A673 (cell line): Measurements from ENCODE around the gene PAPPA. TPM values are rescaled to one million over a fixed set of nuclear protein-coding genes. Genes with fewer than 3 reads are reported as not detected.

Experiments
- BruUV-seq: library from RNA; stranded (reverse); fragments of 400-500 nt; replicated peaks from 2 replicates; lab custom pipeline; 2021; lab: Mats Ljungman, UMichigan
- CTCF ChIA-PET: fragments of 300-600 bp; sonication (Branson Sonifier 250); formaldehyde crosslinking; loops from one replicate; lab custom pipeline; 2022; ENCODE audit warnings: antibody characterized with exemption; lab: Charles Lee
- POLR2A ChIA-PET: fragments of 300-600 bp; sonication (Branson Sonifier 250); formaldehyde crosslinking; loops from one replicate; lab custom pipeline; 2022; ENCODE audit warnings: antibody characterized with exemption; ENCODE audit not compliant: low non-redundant PET; lab: Charles Lee
- DNase-seq: peaks from one replicate; pipeline ENCODE4 v3.0.0-alpha.2; 2015; ENCODE audit warnings: low spot score
- H3K27ac ChIP-seq: fragments of 200-600 bp; sonication (generic); 2 replicates; pipeline ENCODE4 v1.5.1; 2016; ENCODE audit warnings: mixed run types, low read depth, mild to moderate bottlenecking, mixed read lengths, antibody characterized with exemption, low read length; ENCODE audit not compliant: poor library complexity, severe bottlenecking
- H3K27me3 ChIP-seq: fragments of 200-600 bp; sonication (generic); replicated peaks from 2 replicates; pipeline ENCODE4 v1.6.1; 2017; ENCODE audit warnings: mixed run types, low read depth, mild to moderate bottlenecking, mixed read lengths, antibody characterized with exemption, low read length; ENCODE audit not compliant: insufficient read depth, poor library complexity
- H3K36me3 ChIP-seq: fragments of 200-600 bp; sonication (generic); 2 replicates; pipeline ENCODE4 v1.6.1; 2016; ENCODE audit warnings: mixed run types, mild to moderate bottlenecking, mixed read lengths, antibody characterized with exemption, low read length; ENCODE audit not compliant: insufficient read depth, poor library complexity, severe bottlenecking
- H3K4me1 ChIP-seq: fragments of 200-600 bp; sonication (generic); 2 replicates; pipeline ENCODE4 v1.6.1; 2017; ENCODE audit warnings: mixed run types, mild to moderate bottlenecking, mixed read lengths, antibody characterized with exemption, low read length; ENCODE audit not compliant: insufficient read depth, poor library complexity, severe bottlenecking
- H3K4me3 ChIP-seq: fragments of 200-600 bp; sonication (generic); 2 replicates; pipeline ENCODE4 v1.5.1; 2016; ENCODE audit warnings: low read depth, mixed run types, mild to moderate bottlenecking, mixed read lengths, low read length; ENCODE audit not compliant: poor library complexity, severe bottlenecking
- H3K9me3 ChIP-seq: fragments of 200-600 bp; sonication (generic); 2 replicates; pipeline ENCODE4 v1.6.1; 2016; ENCODE audit warnings: mixed run types, low read depth, mild to moderate bottlenecking, mixed read lengths, antibody characterized with exemption, low read length; ENCODE audit not compliant: poor library complexity, severe bottlenecking
- CTCF ChIP-seq: fragments of 300-800, 200-600 bp; sonication (generic); conservative IDR thresholded peaks from 2 replicates; pipeline ENCODE4 v1.5.1; 2017; ENCODE audit warnings: low read depth, mild to moderate bottlenecking, antibody characterized with exemption, low read length, moderate library complexity, mixed read lengths
- EZH2 ChIP-seq: fragments of 200-600 bp; sonication (generic); IDR thresholded peaks from 2 replicates; pipeline ENCODE4 v1.6.1; 2017; ENCODE audit warnings: borderline replicate concordance, low read depth, mild to moderate bottlenecking, mixed read lengths, antibody characterized with exemption, low read length; ENCODE audit not compliant: poor library complexity, severe bottlenecking
- intact Hi-C: fragments of 100-400 bp; cut with micrococcal nuclease; formaldehyde crosslinking; loops from one replicate; pipeline ENCODE4 v1.10.0; 2022; ENCODE audit not compliant: unreplicated experiment
- total RNA-seq: library from RNA; stranded (reverse); gene quantifications from 2 replicates; pipeline ENCODE4 v1.2.3, GENCODE V29; 2021

PAPPA gene
- total RNA-seq, 1 experiment from 2014 or later = 47.4 TPM

GRCh38 chr9:116414374-116414773 is 260.8 kb downstream of the PAPPA start:
- ChIA-PET POLR2A (no interaction called here), CTCF (no interaction called here)
- no peak overlapping the region for H3K4me3 ChIP-seq
- intact Hi-C loops = no loop called here
- no peaks in the 10 kb centered on the region for H3K9me3 ChIP-seq
- DNase-seq = no peak
- H3K27ac ChIP-seq = no peak overlapping the region
- H3K4me1 ChIP-seq = peaks cover 16% of the 10 kb centered on the region
- no peaks in the 10 kb centered on the region for H3K27me3 ChIP-seq
- no peak for TF ChIP-seq EZH2
- TF ChIP-seq CTCF = no peak
- no TSS peak for BruUV-seq
- H3K36me3 ChIP-seq = no peaks in the 10 kb centered on the region

- BruUV-seq = no TSS peak
- ChIA-PET CTCF (no interaction called here), POLR2A (no interaction called here)
- intact Hi-C loops = no loop called here
- no peak overlapping the region for H3K27ac ChIP-seq
- peaks cover 2% of the 10 kb centered on the region for H3K4me1 ChIP-seq
- no peak for DNase-seq
- H3K36me3 ChIP-seq = no peaks in the 10 kb centered on the region
- no peak for TF ChIP-seq CTCF
- no peak for TF ChIP-seq EZH2
- no peaks in the 10 kb centered on the region for H3K9me3 ChIP-seq
- H3K4me3 ChIP-seq = no peak overlapping the region
- H3K27me3 ChIP-seq = no peaks in the 10 kb centered on the region
These were observed 262.8 kb downstream of the PAPPA start for GRCh38 chr9:116416421-116416820.

DNA sequence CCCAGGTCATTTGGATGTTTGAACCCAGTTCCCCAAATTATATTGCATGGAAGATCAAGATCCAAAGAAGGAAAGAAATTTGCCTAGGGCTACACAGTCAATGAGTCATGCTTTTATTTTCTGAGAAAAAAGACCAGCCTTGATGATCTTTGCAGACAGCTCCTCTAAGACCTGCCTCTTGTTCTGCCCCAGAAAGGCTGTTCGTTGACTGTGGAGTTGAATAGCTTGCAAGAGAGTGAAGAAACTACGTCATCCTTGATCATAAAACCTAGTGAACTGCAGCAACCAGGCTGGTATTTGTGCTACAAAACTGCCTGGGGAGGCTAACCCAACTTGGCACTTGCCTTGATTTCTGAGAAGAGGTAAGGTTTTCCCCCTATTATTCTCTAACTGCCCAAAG is 263.9 kb downstream of the PAPPA start:
- H3K4me1 ChIP-seq = no peaks in the 10 kb centered on the region
- intact Hi-C loops = no loop called here
- no peak for DNase-seq
- TF ChIP-seq CTCF (no peak), EZH2 (no peak)
- no peak overlapping the region for H3K4me3 ChIP-seq
- POLR2A ChIA-PET = no interaction called here
- H3K27me3 ChIP-seq = no peaks in the 10 kb centered on the region
- BruUV-seq = no TSS peak
- CTCF ChIA-PET = no interaction called here
- no peaks in the 10 kb centered on the region for H3K36me3 ChIP-seq
- no peak overlapping the region for H3K27ac ChIP-seq
- H3K9me3 ChIP-seq = no peaks in the 10 kb centered on the region
